ENCODE data around the gene ANK2.

Gene ANK2

DNA sequence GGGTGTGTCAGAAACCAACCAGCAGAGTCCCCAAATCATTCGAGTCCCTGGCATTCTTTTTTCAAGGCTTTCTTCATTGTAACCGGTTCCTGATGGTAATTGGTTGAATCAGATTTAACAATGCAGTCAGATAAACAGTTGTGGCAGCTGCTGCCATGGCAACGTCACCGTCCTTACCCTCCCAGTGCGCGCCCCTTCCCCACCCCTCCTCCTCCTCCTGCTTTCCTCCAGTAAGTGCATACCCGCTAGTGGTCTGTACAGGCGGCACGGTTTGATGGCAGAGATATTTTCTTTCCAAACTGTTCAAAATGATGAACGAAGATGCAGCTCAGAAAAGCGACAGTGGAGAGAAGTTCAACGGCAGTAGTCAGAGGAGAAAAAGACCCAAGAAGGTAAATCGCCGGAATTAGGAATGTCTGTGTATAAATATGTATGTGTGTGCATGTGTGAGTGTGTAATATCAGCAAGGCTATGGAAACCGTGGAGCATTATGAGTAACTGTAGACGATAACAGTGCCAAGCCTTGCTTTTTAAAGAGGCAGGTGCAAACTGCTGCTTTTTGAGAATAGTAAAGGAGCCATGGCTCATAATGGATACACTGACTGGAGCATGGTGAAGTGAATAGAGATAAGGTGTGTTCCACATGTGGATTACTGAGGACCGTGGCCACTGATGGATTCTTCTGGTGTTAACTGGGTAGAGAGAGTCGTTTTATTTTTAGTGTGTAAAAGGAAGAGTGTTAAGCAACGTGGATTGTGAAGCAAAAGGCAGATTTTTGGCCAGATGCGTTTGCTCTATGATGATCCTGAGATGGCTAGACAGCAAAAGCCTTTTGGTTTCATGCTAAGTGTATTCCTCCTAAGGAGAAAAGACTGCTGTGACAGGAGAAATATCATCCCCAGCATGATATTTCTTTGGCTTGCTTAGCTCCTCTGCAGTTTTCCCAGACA, at the start of gene ANK2:
ANK2 (plus strand) TSS at position 233 of the 950 bp plus-strand sequence; CDS start at position 309, 76 bp downstream.
- DNase-seq (ENCODE audit: low spot score) (no peak), FAIRE-seq (no peak)

DNA sequence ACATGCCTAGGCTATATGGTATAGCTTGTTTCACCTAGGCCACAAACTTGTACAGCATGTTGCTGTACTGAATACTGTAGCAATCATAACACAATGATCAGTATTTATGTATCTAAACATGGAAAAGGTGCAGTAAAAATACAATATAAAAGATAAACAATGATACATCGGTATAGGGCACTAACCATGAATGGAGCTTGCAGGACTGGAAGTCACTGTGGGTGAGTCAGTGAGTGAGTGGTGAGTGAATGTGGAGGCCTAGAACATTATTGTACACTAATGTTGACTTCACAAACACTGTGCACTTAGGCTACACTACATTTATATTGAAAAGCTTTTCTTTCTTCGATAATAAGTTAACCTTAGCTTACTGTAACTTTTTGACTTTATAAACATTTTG, 45.6 kb upstream of the ANK2 start:
- FAIRE-seq = no peak
- no peak for DNase-seq (ENCODE audit: low spot score)

DNA sequence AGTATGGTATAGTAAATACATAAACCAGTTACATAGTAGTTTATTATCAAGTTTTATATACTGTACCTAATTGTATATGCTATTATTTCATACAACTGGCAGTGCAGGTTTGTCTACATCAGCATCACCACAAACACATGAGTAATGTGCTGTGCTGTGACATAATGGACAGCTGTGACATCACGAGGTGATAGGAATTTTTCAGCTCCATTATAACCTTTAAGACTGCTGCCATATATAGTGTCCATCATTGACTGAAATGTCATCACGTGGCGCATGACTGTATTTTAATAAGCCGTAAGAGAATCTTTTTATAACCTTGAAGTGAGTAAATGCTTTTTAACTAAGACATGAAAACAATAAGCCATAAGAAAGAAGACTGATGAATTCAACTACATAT, 44.8 kb upstream of the ANK2 start:
- DNase-seq (ENCODE audit: low spot score) (no peak), FAIRE-seq (no peak)

DNA sequence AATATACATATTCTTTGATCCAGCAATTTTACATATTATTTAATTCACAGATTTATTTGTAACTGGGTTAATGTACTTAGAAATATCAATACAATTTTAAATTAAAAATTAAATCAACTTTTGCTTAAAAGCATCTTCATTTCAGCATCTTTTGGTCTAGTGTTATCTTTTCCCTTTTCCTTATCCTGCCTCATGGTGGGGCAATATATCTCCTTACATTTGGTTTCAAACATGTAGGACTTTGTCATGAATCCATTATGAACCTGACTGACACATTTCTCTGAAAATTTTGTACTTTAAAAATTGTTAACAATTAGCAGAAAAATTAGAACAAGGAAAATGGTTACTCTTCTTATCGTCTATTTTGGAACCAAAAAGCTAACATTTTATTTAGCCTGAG, 42.8 kb upstream of the ANK2 start:
- DNase-seq (ENCODE audit: low spot score) (no peak), FAIRE-seq (no peak)

DNA sequence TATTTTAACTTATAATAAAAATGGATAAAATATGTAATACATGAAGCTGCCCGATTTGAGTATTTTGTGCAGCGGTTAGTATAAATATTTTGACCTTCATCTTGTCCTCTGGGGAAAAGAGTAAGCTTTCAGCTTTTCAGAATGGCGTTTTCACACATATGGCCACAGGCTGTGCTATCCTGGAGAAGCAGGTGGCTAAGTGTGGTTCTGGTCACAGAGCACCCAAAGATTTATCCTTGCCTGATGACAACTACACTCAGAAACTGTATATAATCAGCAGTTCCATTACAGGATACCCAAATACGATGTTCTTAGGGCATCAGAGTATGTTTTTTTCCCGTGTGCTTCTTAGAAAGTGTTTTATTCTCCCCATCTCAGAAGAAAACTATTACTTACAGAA, 42.3 kb upstream of the ANK2 start:
- no peak for FAIRE-seq
- DNase-seq (ENCODE audit: low spot score) = no peak

DNA sequence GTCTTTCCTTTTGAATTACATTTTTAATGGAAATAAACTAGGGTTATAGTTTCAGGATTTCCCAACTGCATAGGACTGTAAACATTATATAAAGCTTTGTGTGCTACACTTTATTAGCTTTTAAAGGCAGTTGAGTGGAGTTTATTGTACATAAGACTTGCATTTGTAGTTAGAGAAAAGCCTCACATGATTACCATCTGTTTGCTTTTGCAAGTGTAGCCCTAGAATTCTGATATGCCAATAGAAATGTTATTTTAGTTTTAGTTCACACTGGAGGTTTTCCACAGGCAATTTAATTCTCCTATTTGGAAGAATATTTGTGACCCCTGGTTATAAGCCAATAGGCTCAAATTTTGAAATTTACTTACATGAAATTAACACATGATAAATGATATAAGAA, 41.3 kb upstream of the ANK2 start:
- DNase-seq (ENCODE audit: low spot score) (no peak), FAIRE-seq (no peak)

DNA sequence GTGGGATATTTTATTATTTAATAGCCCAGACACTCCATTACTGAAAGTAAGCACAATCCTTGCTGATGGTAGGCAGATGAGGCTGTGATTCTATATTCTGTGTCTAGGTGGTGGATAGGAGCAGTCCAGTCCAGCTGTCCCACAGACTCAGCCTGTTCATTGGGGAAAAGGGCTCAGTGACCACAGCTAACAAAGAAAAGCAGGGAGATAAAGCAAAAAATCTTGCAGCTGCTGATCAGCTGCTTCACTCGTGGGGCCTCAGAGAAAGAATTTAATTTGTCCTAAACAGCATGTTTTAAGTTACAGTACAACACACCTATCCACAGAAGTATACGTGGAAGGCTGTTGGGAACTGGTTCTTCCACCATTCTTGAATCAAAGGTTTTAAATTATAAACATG, 40.7 kb upstream of the ANK2 start:
- DNase-seq (ENCODE audit: low spot score) (no peak), FAIRE-seq (no peak)

DNA sequence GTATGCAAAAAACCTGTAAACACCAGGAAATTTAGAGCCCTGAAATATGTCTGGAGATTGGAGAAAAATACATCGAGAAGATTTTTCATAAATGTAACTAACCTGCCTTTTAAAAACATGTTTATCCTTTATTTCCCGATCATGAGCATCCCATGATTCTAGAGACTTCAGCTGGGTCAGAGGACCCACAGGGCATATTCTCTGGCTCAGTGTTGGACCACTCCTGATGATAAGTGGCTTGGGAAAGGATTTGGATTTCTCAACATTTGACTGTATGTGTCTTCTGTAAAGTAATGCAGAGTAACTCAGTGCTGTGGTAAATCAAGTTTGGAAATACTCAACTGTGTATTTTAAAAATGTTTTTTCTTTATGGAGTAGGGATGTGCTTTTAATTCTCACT, 40.0 kb upstream of the ANK2 start:
- no peak for DNase-seq (ENCODE audit: low spot score)
- FAIRE-seq = no peak

DNA sequence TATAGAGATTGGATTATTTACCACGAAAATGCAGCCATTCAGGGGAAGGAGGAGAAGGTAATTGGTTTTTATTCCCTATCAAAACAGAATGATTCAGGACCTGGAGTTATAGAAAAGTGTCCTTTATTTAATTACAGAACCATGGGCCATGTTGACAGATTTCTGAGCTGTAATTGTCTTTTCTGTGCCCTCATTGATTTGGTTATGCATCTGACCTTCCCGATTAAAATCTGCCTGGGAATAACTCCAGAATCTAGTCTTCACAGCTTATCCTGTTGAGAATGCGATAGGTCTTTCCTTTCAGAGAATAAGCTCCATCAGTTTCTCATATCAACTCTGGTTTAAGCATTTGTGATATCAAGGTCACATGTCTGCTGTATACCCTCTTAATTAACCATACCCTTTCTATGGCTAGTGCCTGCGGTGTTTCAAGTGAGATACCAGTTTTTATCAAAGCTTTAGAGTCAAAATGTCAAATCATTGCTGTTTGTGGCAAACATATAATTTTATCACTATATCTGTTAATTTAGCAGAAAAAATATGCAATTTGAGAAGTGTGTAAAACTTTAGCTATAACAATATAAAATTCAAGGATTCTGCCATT, 37.2 kb upstream of the ANK2 start:
- no peak for DNase-seq (ENCODE audit: low spot score)
- no peak for FAIRE-seq

DNA sequence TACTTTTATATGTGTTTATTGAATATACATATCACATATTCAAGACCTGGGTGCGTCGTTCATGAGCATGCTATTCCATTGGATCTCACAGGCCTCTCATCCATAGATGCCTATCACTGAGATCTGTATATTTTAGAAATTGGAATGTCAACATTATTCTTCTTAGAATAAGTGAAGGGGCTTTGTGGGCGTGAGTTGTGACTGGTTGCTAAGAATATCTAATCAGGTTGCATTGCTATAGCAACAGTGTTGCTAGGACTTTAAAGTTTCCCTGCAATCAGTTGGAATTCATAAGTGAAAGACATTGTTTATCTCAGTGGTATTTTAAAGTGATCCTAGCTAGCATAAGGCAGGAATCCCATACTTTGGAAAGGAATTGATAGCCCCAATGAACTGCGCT, 36.7 kb upstream of the ANK2 start:
- FAIRE-seq (no peak), DNase-seq (ENCODE audit: low spot score) (no peak)

DNA sequence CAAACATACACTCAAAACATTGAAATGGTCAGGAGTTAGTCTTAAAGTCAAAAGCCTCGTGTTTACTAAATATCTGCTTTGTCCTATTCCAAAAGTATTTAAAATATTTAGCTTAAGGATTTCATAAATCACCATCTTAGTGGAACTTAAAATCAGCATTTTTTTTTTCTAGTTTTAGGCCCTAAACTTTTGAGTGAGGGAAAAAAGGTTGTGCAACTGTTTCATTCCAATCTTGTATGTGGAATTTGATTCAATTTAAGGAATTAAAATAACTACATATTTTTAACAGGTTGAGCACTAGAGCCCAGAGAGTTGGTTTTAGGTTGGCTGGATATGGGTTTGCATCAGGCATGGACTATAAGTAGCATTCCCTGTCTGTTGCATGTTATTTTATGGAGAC, 35.7 kb upstream of the ANK2 start:
- DNase-seq (ENCODE audit: low spot score) (no peak), FAIRE-seq (no peak)

DNA sequence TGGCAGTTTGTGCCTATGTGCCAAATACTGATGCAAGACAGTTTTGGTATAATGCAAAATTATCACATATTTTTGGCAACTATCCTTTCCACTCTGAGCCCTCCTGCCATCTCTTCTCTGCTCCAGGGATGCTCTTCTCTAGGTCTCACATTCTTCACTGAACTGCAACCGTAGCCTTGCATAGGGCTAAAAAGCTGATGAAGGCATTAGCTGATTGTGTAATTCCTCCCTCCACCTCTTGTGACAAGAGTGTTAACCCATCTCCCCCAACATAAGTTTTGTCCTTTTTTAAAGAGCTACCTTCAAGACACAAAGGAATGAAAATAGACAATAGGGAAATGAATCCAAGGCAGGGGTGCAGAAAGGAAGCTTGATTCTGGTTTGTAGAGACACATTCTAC, 33.1 kb upstream of the ANK2 start:
- FAIRE-seq = no peak

DNA sequence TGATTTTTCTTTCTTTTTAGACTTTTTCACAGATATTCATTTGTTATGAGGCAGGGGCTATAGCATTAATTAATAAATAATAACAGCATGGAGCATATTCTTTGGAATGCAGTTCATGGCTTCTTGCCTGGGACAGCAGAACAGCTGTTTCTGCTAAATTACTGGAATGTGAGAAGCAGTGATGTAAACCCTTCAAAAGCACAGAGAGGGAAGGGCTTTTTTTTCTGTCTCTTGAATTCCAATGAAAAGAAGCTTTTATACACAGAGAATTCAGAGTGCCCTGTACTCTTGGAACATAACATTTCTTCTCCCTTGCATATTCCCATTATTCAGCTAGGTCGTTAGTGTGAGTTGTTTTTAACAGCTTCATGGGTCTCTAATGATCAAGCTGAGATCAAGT, 28.5 kb upstream of the ANK2 start:
- DNase-seq (ENCODE audit: low spot score) (no peak), FAIRE-seq (no peak)

More for the DNA sequence above, 33.1 kb upstream of the ANK2 start:
- DNase-seq (ENCODE audit: low spot score) = no peak

DNA sequence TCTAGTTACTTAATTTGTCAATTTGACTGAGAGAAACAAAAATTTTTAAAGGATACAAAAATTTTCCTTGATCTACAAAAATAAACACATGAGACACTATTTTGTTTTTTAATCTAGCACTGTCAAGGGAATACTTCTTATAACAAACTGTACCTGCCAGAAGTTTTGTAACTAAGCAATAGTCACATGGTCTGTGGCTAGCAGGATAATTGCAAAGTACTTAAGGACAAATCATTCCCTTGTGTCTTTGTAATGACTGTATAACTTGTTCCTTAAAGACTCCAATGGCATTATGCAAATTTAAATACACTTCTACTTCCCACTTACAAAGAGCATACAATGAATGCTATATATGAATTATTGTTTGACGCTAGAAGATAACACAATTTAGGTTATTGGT, 25.1 kb upstream of the ANK2 start:
- DNase-seq (ENCODE audit: low spot score) = no peak
- FAIRE-seq = no peak

DNA sequence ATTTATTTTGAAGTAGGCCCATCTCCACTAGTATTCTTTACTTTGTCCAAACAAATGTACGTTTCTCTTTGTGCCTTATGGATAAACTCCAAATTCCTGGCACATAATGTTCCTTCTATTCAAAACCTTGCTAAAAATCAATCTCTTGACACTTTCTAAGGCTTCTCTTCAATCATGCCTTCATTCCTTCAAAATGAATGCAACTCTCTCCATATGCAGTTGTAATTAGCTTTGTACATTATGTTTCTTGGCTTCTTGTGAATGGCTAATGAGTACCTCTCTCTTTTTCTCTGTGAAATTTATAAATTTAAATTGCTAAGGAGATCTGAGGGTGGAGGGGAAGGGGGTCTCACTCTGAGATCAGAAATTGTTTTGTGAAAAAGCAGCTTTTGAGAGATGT, 24.0 kb upstream of the ANK2 start:
- FAIRE-seq (no peak), DNase-seq (ENCODE audit: low spot score) (no peak)

DNA sequence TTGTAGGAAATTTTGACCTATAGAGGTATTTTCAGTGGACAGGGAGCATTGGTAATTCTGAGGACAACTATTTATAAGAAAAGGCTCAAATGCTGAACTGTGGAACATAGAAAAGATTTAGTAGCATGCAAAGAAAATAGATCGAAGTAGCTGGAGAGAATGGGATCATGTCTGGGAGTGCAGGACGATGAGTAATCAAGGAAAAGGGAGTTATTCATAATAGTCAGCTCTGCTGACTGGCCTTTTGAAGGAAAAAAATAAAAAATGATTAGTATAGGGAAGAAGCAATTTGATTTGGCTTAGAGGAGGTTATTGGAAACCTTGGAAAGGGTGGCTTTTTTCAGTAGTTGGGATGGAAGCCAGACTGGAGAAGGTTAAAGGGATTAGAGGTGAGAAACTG, 22.9 kb upstream of the ANK2 start:
- DNase-seq (ENCODE audit: low spot score) = peak; percentile 26
- FAIRE-seq = no peak

DNA sequence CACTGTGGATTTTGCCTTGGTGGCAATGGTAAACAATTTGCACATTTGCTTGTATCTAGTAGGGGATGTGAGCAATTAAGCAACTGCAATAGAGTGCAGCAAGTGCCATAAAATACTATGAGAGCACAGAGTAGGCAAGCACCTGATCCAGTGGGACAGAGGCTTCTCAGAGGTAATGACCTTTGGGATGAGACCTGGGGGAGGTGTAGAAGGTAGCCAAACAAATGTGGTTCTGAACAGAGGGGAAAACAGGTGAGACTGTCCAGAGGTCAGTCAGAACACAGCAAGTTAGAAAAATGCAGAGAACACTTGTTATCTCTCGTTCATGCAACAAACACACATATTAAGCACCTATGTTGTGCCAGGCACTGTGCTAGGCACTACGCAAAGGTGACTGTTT, 21.4 kb upstream of the ANK2 start:
- FAIRE-seq (peak; percentile 35), DNase-seq (ENCODE audit: low spot score) (no peak)

DNA sequence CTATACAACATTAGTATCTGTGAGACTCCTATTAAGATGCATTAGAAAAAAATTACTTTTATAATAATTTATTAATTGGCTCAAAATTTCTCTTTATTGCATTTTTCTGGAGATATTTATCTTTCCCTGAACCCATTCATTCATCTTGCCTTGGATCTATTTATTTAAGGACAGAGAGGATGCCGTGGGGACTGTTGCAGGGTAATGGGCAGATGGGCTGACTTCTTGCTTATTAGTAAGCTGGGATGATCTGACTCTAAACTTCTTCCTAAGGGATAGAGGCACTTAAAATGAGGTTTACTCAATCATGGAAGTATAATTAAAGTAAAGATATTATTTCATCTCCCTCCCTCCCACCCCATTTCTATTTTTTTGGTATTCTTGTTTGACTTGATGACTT, 18.2 kb upstream of the ANK2 start:
- DNase-seq (ENCODE audit: low spot score) = no peak
- no peak for FAIRE-seq

DNA sequence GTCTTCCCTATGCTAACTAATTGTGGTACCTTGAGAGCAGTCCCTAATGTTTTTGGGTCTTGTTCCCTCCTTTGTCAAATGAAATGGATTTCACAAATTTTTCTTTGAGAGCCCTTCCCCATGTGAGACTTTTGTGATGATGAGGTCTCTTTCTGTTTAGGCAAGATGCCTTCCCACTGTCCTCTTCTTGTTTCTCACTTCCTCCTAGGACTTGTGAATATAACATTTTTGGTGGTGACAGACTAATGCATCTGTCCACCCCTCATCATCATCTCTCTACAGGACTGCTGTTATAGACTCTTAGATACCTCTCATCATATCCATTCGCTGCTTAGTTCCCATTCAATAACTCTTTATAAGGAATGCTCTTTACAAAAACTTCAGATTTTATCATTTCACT, 8.7 kb upstream of the ANK2 start:
- no peak for FAIRE-seq

DNA sequence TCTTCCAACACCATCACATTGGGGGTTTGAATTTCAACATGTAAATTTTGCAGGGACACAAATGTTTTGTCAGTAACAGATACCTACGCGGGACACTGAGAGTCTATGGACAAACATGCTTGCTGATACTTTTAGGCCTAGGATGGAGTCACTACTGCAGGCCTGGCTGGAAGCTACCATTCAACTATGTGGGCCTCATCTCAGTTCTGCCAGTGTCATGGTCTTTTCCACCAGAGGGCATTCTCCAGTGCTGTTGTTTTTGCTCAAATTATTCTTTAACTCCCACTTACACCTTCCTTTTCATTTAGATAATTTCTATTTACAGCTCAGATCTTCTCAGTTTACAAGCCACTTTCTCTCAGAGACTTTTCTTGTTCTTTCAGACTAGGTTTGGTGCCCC, 7.0 kb upstream of the ANK2 start:
- DNase-seq (ENCODE audit: low spot score) (no peak), FAIRE-seq (no peak)

More for the DNA sequence above, 8.7 kb upstream of the ANK2 start:
- DNase-seq (ENCODE audit: low spot score) = no peak

DNA sequence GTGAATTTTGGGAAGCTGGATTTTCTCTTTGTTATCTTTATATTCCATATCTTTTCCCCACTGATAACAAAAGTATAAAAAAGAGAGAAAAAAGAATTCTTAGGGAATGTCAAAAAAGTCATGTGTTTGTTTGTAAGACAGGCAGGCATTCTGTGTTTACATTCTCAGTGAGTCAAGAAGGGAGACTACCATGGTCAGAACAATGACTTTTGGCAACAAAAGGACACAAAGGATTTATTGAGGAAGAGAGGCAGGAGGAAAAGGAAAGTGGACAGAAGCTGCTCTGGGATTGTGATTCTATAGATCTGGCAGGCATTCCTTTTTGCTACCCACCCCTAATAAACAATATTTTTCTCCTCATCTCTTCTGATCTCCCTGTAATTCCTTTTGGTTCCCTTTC, 5.9 kb upstream of the ANK2 start:
- FAIRE-seq (no peak), DNase-seq (ENCODE audit: low spot score) (no peak)

DNA sequence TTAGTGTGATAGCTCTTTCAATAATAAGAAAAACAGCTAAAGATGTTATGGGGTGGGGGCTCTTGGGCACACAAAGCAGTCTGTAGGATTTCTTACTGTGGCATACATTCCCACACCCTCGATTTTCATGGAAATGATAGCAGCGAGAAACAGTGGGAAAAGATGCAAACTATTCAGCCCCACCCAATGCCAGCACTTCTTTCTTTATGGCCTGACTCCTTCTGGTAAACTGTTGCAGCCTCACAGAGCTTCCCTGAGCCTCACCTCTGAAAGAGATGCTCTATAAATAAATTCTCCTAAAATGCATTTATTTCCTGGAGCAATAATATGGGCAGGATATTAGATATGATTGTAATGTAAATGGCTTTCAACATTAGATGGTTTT, 910 bp downstream of the ANK2 start:
- no peak for FAIRE-seq
- DNase-seq (ENCODE audit: low spot score) = no peak

DNA sequence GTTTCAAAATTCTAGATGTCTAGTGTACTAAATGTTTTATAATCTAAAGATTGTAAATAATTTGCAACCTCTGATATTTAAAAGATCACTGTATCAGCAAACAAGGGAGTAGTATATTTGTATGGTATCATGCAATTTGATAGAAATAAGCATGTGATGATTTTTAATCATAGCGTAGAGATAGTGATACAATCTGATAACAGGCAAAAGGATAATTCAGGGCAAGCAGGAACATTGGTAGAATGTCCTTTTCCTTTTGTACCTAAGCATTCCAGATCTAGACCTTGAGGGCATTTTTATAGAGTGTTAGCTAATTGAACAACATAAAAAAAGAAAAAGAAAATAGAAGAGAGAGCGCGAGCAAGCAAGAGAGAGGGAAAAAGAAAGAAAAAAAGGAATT, 1.4 kb downstream of the ANK2 start:
- FAIRE-seq (no peak), DNase-seq (ENCODE audit: low spot score) (no peak)

Measured in urothelium cell line (cell line).